H9 (cell line): Measurements from ENCODE around the gene PNMA1. TPM values are rescaled to one million over a fixed set of nuclear protein-coding genes. Genes with fewer than 3 reads are reported as not detected.

Experiments
- DNase-seq: peaks from one replicate; pipeline ENCODE4 v3.0.0-alpha.2; 2017
- H2AFZ ChIP-seq: one replicate; pipeline ENCODE4 v1.6.1; 2013; ENCODE audit warnings: mild to moderate bottlenecking, low read length, control low read depth, moderate library complexity
- H2AK5ac ChIP-seq: 2 replicates; pipeline ENCODE4 v1.6.1; 2013; ENCODE audit warnings: low read length, control low read depth, mixed read lengths; ENCODE audit not compliant: insufficient read length
- H2BK120ac ChIP-seq: one replicate; pipeline ENCODE4 v1.6.1; 2013; ENCODE audit warnings: low read depth, mild to moderate bottlenecking, low read length, control low read depth, inconsistent platforms; ENCODE audit not compliant: poor library complexity, severe bottlenecking
- H2BK12ac ChIP-seq: 2 replicates; pipeline ENCODE4 v1.6.1; 2013; ENCODE audit warnings: low read length, control low read depth, mixed read lengths, low read depth; ENCODE audit not compliant: insufficient read length
- H2BK15ac ChIP-seq: 2 replicates; pipeline ENCODE4 v1.6.1; 2013; ENCODE audit warnings: low read depth, low read length, control low read depth
- H2BK20ac ChIP-seq: one replicate; pipeline ENCODE4 v1.6.1; 2013; ENCODE audit warnings: low read depth, mild to moderate bottlenecking, low read length, control low read depth, inconsistent platforms; ENCODE audit not compliant: poor library complexity, severe bottlenecking
- H2BK5ac ChIP-seq: 2 replicates; pipeline ENCODE4 v1.6.1; 2013; ENCODE audit warnings: low read length, control low read depth, mixed read lengths; ENCODE audit not compliant: insufficient read length
- H3K14ac ChIP-seq: 2 replicates; pipeline ENCODE4 v1.6.1; 2013; ENCODE audit warnings: low read length, control low read depth; ENCODE audit not compliant: insufficient read depth
- H3K18ac ChIP-seq: 2 replicates; pipeline ENCODE4 v1.6.1; 2013; ENCODE audit warnings: low read depth, mild to moderate bottlenecking, mixed read lengths, low read length, control low read depth; ENCODE audit not compliant: insufficient read length
- H3K23ac ChIP-seq: 2 replicates; pipeline ENCODE4 v1.6.1; 2013; ENCODE audit warnings: low read length, control low read depth, mixed read lengths, low read depth; ENCODE audit not compliant: insufficient read length
- H3K23me2 ChIP-seq: 2 replicates; pipeline ENCODE4 v1.6.1; 2013; ENCODE audit warnings: low read depth, mild to moderate bottlenecking, mixed read lengths, low read length, control low read depth; ENCODE audit not compliant: insufficient read length, poor library complexity, severe bottlenecking
- H3K27ac ChIP-seq: 2 replicates; pipeline ENCODE4 v1.5.1; 2013; ENCODE audit warnings: low read length, control low read depth, mixed read lengths, low read depth; ENCODE audit not compliant: insufficient read length
- H3K27me3 ChIP-seq: 2 replicates; pipeline ENCODE4 v1.6.1; 2013; ENCODE audit warnings: low read length, control low read depth, inconsistent platforms; ENCODE audit not compliant: insufficient read depth
- H3K4ac ChIP-seq: 2 replicates; pipeline ENCODE4 v1.6.1; 2013; ENCODE audit warnings: low read depth, mild to moderate bottlenecking, control low read depth, inconsistent platforms, low read length, moderate library complexity
- H3K4me1 ChIP-seq: 2 replicates; pipeline ENCODE4 v1.6.1; 2013; ENCODE audit warnings: low read length, control low read depth, inconsistent platforms; ENCODE audit not compliant: insufficient read depth
- H3K4me2 ChIP-seq: 2 replicates; pipeline ENCODE4 v1.6.1; 2013; ENCODE audit warnings: low read length, control low read depth, mixed read lengths; ENCODE audit not compliant: insufficient read length, insufficient read depth
- H3K56ac ChIP-seq: 2 replicates; pipeline ENCODE4 v1.6.1; 2013; ENCODE audit warnings: low read depth, mild to moderate bottlenecking, mixed read lengths, low read length, control low read depth; ENCODE audit not compliant: insufficient read length
- H3K79me1 ChIP-seq: 2 replicates; pipeline ENCODE4 v1.6.1; 2013; ENCODE audit warnings: low read depth, mild to moderate bottlenecking, moderate library complexity, low read length, control low read depth, inconsistent platforms; ENCODE audit not compliant: insufficient read depth, poor library complexity, severe bottlenecking
- H3K79me2 ChIP-seq: 2 replicates; pipeline ENCODE4 v1.6.1; 2013; ENCODE audit warnings: low read length, control low read depth, inconsistent platforms; ENCODE audit not compliant: insufficient read depth
- H3K9ac ChIP-seq: 2 replicates; pipeline ENCODE4 v1.6.1; 2013; ENCODE audit warnings: low read length, control low read depth, mixed read lengths; ENCODE audit not compliant: insufficient read length; ENCODE audit errors: extremely low read depth
- H3K9me3 ChIP-seq: one replicate; pipeline ENCODE4 v1.6.1; 2013; ENCODE audit warnings: low read depth, low read length, inconsistent platforms; ENCODE audit not compliant: control insufficient read depth
- H3T11ph ChIP-seq: one replicate; pipeline ENCODE4 v1.6.1; 2013; ENCODE audit warnings: mild to moderate bottlenecking, low read length, control low read depth, inconsistent platforms
- H4K20me1 ChIP-seq: one replicate; pipeline ENCODE4 v1.6.1; 2013; ENCODE audit not compliant: control insufficient read depth, insufficient read length, insufficient read depth
- H4K5ac ChIP-seq: 2 replicates; pipeline ENCODE4 v1.6.1; 2013; ENCODE audit warnings: low read depth, mild to moderate bottlenecking, mixed read lengths, low read length, control low read depth; ENCODE audit not compliant: insufficient read length
- H4K8ac ChIP-seq: replicated peaks from 2 replicates; pipeline ENCODE4 v1.6.1; 2013; ENCODE audit warnings: low read length, control low read depth, mixed read lengths, low read depth; ENCODE audit not compliant: insufficient read length
- H4K91ac ChIP-seq: 2 replicates; pipeline ENCODE4 v1.6.1; 2013; ENCODE audit warnings: low read depth, mild to moderate bottlenecking, moderate library complexity, mixed read lengths, low read length, control low read depth; ENCODE audit not compliant: insufficient read length
- H3K27ac Mint-ChIP-seq, 3 experiments: 2 replicates in 2 of 3; 3 replicates in 1 of 3; pipeline ENCODE4 v1.8.0; 2020 to 2021; ENCODE audit warnings: mixed read lengths in 3 of 3, mild to moderate bottlenecking in 1 of 3, moderate library complexity in 1 of 3
- H3K27me3 Mint-ChIP-seq: 2 replicates; pipeline ENCODE4 v1.8.0; 2021; ENCODE audit warnings: low read depth, mild to moderate bottlenecking, moderate library complexity, mixed read lengths
- H3K36me3 Mint-ChIP-seq, 3 experiments: 2 replicates in 2 of 3; 3 replicates in 1 of 3; pipeline ENCODE4 v1.8.0; 2020 to 2021; ENCODE audit warnings: low read depth in 3 of 3, mixed read lengths in 3 of 3; ENCODE audit not compliant: insufficient read depth in 1 of 3
- H3K4me1 Mint-ChIP-seq, 2 experiments: 2 replicates each; pipeline ENCODE4 v1.8.0; 2020; ENCODE audit warnings: mixed read lengths in 2 of 2
- H3K4me3 Mint-ChIP-seq, 2 experiments: 2 replicates in 1 of 2; 3 replicates in 1 of 2; pipeline ENCODE4 v1.8.0; 2020 to 2021; ENCODE audit warnings: mild to moderate bottlenecking in 2 of 2, mixed read lengths in 2 of 2, moderate library complexity in 1 of 2
- H3K9me3 Mint-ChIP-seq, 2 experiments: 2 replicates in 1 of 2; 3 replicates in 1 of 2; pipeline ENCODE4 v1.8.0; 2020; ENCODE audit warnings: mild to moderate bottlenecking in 2 of 2, mixed read lengths in 2 of 2, moderate library complexity in 1 of 2
- CTCF ChIP-seq: fragments of 200-600 bp; sonication (generic); conservative IDR thresholded peaks from 3 replicates; pipeline ENCODE4 v1.8.0; 2021; ENCODE audit warnings: antibody characterized with exemption, mild to moderate bottlenecking
- WGBS: extraction: QIAGEN DNeasy Blood & Tissue Kit; methylation state at CpG from one replicate; pipeline ENCODE4 v1.1.7; 2013; ENCODE audit warnings: missing lambda C conversion rate, low lambda C conversion rate, mixed read lengths; ENCODE audit not compliant: insufficient read length; ENCODE audit errors: extremely low coverage; 5-methylcytosine and 5-hydroxymethylcytosine counted together
- total RNA-seq: library from RNA; stranded (reverse); gene quantifications from 2 replicates; pipeline ENCODE4 v1.2.1, GENCODE V29; 2021

The PNMA1 gene
- total RNA-seq, 1 experiment from 2014 or later: 56.1 TPM

DNA sequence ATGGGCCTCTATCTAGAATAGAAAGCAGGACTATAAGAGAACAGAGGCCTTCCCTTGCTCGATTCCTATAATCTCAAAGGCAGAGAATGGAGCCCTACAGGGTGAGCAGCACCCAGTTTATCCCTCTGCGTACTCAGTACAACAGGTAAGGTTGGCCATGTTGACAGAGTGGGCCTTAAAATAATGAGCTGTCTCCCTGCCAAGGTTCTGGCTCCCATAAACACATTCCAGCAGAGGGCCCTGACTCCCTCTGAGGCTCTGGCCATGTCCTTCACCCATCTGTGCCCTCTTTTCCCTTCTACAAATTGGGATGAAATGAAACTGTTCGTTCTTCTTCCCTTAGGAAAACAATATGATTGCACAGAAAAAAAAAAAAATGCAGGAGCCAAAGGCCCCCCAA, 16.9 kb upstream of the PNMA1 start:
- TF ChIP-seq CTCF: no peak; the same call in 2 of the 3 replicates
- no peaks in the 10 kb centered on the region for H3K23me2 ChIP-seq
- no peak overlapping the region for H3K9ac ChIP-seq
- H4K91ac ChIP-seq: no peak overlapping the region
- no peak overlapping the region for H3T11ph ChIP-seq
- no peak overlapping the region for H3K23ac ChIP-seq
- no peak overlapping the region for H2BK12ac ChIP-seq
- no peak overlapping the region for H4K8ac ChIP-seq
- Mint-ChIP-seq H3K27ac (no peak overlapping the region), H3K4me3 (no peak overlapping the region), H3K4me1 (peaks cover 8 to 10% of the 10 kb centered on the region in 2 experiments), H3K27me3 (no peaks in the 10 kb centered on the region), H3K9me3 (no peaks in the 10 kb centered on the region), H3K36me3 (peaks cover 2 to 18% (median 10%) of the 10 kb centered on the region in 3 experiments; a peak in 6 of 7 replicates)
- no peak overlapping the region for H2BK5ac ChIP-seq
- no peaks in the 10 kb centered on the region for H4K20me1 ChIP-seq
- H2BK15ac ChIP-seq: no peak overlapping the region
- H3K4me2 ChIP-seq: no peak overlapping the region
- no peak overlapping the region for H3K18ac ChIP-seq
- no peaks in the 10 kb centered on the region for H3K79me1 ChIP-seq
- H3K27me3 ChIP-seq: no peaks in the 10 kb centered on the region
- no peak overlapping the region for H2AK5ac ChIP-seq
- no peak overlapping the region for H2BK20ac ChIP-seq
- H3K56ac ChIP-seq: no peak overlapping the region
- H3K79me2 ChIP-seq: no peaks in the 10 kb centered on the region
- no peak overlapping the region for H3K14ac ChIP-seq
- no CpG with 5 or more reads among the region's 3 CpGs for WGBS
- no peak overlapping the region for H3K27ac ChIP-seq
- H3K9me3 ChIP-seq: no peaks in the 10 kb centered on the region
- no peak overlapping the region for H4K5ac ChIP-seq
- no peak overlapping the region for H3K4ac ChIP-seq
- no peak overlapping the region for H2AFZ ChIP-seq
- no peaks in the 10 kb centered on the region; the same call in 1 of the 2 replicates for H3K4me1 ChIP-seq
- no peak overlapping the region for H2BK120ac ChIP-seq
- DNase-seq: no peak
